HG03280 (cell line): Measurements from ENCODE around the gene THEM4.

Experiments used
- ATAC-seq: cut with Tn5 transposase; IDR thresholded peaks from one replicate; pipeline ENCODE4 v1.9.1; 2021; ENCODE audit warnings: mild to moderate bottlenecking, moderate library complexity; ENCODE audit not compliant: unreplicated experiment

The THEM4 gene

GRCh38 chr1:151909167-151910149 is at the start of gene THEM4:
TSS of gene THEM4 (minus strand) at chr1:151909511. CDS start at chr1:151909458, 53 bp downstream.
- ATAC-seq = peak; percentile 98

DNA sequence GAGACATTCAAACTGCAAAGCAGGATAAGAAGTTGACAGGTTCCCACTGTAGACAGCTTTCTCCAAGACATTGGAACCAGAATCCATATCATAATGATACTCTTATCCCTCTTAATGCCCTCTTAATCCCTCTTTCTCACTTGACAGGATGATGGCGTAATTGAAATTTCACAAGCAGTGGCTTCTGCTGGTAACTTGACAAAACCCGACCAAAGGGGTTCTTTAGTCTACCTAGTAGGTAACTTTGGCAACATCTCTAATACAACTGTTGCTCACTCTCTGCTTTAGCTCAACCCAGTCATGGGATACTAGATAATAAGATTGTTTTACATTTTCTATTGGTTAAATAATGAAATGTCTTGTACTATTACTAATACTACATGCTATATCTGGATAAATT is 49.6 kb upstream of the THEM4 start:
- no peak for ATAC-seq

GRCh38 chr1:151956957-151957497 is 47.7 kb upstream of the THEM4 start:
- no peak for ATAC-seq

DNA sequence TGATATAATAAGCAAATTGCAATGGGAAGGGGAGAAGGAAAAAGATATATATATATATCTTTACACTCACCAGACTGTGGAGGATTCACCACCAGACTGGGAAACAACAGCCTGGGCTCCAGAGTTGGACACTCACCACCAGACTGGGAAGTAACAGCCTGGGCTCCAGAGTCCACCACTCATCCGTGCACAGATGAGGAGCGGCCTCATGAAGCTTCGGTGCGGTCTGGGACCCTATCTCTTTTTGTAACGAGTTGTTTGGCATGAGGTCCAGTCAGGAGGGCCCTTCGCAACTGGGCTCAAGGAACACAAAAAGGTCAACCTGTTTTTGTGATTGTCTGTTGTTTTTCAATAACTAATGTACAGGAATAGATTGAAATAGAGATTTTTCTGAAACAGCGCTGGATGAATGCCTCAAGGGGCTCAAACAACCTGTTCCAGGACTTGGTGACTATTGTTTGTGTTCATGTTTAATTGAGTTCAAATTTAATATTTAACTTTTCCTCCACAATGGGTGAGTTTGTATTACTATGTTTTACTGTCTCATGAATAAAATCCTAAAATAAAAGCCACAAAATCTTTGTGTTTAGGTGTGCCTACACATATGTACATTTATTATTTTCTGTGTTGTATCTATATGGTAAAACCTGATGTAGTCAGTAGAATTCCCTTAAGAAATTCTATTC is 44.2 kb upstream of the THEM4 start:
- no peak for ATAC-seq

GRCh38 chr1:151952811-151953210 is 43.5 kb upstream of the THEM4 start:
- no peak for ATAC-seq

DNA sequence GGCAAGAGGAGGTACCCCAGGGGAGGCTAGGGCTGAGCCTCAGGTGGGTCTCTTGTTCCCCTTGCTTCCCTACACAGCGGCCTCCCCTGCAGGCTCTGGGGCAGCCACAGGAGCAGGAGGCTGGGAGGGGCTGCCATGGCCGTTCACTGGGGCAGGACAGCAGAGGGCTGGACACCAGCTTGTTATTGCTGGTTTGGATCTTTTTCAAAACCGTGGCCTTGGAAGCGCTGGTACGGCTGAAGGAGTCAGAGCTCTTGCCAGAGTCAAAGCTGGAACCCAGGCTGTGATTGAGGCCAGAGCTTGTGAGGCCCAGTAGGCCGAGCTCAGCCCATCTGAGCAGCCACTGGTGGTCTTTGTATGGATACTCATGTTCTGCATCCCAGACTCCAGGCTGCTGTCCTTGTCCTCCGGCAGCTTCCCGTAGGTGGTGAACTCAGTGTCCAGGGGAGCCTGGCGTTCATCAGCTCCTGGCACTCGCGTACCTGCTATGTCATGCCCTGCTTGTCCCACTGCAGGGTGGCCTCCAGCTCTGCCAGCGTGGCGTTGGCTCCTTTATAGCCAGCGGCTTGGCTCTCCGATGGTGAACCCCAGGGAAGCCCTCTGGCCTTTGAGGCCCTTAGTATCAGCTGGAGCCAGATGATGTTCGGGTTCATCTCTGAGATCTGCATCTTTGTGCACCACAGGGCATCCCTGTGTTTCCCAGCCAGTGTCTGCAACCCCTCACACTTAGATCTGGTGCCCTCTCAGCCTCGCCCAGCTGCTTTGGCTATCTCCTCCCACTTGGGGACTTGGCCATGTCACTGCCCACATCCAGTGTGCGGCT is 40.3 kb upstream of the THEM4 start:
- ATAC-seq = no peak

DNA sequence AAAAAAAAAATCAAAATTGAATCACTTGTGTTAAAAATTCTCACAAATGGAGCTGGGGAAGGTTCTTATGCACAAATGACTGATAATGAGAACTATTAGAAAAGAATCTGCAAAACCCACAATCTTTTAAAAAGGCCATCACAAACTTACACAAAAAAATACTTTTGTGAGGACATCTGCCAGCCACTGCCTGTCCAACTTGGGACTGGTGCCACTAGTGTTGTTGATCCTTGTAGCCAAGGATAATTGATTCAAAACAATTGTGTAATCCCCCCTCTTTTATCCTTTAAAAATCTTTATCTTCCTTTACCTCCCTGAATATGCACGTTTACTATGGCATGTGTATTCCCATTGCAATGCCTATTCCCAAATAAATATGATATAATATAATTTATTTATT is 39.2 kb upstream of the THEM4 start:
- ATAC-seq = no peak

- ATAC-seq = no peak
Observed at GRCh38 chr1:151947140-151947539, 37.8 kb upstream of the THEM4 start.

- ATAC-seq = no peak
Observed at GRCh38 chr1:151945725-151946722, 36.7 kb upstream of the THEM4 start.

DNA sequence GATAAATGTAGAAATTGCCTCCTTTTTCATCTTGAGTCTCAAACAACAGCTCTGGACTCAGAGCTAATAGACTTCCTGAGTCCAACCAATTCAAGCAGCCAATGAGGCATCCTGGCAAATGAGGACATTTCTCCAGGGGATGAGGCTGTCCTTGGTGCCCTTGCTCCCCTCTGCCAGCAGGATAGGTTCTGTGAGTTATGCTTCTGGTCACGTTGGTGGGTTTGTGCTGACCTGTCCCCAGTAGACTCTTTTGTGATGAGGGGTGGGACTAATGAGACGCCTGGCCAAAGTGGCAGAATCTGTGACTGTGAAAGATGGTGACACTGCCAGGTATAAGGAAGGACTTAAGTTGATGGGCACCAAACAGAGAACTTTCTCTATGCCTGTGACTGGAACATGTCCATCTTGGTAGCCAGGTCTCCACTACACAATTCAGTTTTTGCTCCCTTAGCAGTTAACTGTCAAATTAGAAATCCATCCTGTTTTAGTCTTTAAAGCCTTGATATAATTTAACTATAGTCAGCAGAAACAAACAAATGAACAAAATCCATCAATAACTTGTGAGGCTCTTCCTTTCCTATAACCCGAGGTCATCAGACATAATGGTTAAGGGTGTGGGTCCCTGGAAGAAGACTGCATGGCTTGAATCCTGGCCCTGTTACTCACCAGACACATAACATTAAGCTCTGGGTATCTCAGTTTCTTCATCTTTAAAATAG is 35.7 kb upstream of the THEM4 start:
- ATAC-seq = no peak

DNA sequence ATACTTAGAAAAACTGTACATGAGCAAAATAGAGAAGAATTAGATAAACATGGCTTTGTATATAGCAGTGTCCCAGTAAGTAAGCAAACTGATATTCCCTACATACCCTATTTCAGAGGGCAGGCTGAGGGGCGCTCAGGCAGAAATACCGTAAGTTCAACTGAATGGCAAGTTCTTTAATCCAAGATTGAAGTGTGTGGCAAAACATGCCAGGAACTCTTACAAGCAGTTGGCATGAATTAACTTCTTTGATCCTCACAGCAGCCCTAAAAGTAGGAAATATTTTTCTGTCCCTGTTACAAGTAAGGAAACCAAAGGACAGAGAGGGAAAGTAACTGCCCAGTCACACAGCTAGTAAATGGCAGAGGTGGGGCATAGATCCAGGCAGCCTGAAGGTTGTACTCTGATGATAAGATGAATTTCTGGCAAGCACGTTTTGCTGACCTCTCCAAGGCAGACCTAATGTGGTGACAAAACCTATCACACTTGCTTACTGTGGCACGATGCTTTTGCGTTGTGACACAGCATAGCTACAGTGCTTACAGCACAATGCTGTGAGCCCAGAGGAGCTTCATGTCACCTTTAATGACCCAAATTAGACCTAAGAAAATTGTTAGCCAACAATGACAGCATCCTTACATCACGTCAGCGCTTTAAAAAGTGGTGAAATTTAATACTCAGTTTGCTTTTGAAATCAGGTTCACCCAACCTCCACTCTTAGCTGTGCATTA is 35.0 kb upstream of the THEM4 start:
- ATAC-seq = no peak

DNA sequence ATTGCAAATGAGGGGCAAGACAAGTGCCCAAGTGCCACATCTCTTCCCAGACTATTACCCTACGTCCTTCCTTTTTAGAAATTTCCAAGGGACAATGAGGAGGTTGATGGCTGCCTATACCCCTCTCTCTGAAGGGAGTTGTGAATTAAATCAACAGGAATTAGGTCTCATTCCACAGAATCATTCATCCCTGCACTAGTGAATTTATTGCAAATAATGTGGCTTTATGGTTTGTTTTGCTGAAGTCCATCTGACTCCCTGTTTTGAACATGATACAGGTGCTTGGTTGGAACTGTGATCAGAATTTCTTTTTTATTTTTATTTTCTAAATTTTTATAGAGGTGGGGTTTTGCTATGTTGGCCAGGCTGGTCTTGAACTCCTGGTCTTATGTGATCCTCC is 34.3 kb upstream of the THEM4 start:
- no peak for ATAC-seq

DNA sequence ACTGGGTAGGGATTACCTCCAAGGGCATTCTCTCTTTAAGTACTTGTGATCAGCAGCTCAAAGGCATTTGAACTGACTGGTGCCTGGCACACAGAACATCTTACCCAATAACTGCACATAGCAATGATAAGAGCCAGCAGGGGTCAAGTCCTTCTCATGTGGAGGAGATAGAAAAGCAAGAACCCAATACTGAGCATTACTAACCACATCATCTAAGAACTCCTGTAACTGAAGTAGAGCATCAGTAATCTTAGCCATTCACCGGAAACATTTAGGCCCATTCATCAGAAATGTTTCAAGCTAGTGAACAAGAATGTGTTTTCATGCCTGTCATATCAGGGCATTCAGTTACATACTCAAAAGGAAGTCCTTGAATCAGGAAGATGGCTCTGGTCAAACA is 33.6 kb upstream of the THEM4 start:
- no peak for ATAC-seq

- no peak for ATAC-seq
Observed at GRCh38 chr1:151940541-151940940, 31.2 kb upstream of the THEM4 start.

GRCh38 chr1:151939779-151940178 is 30.5 kb upstream of the THEM4 start:
- ATAC-seq = no peak

DNA sequence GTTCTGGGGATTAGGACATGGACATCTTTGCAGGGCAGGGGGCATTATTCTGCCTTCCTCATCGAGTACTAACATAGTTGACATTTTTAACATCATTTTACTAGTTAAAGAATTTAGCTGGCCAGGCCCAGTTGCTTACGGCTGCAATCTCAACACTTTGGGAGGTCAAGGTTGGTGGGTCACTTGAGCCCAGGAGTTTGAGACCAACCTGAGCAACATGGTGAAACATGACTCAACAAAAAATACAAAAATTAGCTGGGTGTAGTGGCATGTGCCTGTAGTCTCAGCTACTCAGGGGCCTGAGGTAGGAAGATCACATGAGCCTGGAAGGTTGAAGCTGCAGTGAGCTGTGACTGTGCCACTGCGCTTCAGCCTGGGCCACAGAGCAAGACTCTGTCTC is 29.8 kb upstream of the THEM4 start:
- no peak for ATAC-seq

DNA sequence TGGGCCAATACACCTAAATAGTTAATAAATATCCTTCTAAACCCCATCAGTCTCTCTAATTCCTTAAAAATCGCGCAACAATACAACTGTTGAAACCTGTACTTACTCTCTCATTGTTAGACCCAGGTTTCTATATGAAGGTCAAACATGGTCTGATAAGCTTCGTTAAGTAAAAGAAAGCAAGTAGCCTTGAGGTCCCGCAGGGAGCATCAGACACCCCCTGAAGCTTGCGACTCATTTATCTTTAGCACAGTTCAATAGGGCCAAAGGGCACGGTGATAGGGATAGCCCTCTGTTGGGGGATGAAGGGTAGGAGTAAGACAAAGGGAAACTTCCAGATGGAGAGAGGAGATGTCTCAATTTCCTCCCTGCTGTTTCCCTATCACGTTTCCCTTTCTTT is 27.3 kb upstream of the THEM4 start:
- ATAC-seq = no peak

- ATAC-seq = no peak
Observed at GRCh38 chr1:151935894-151936602, 26.7 kb upstream of the THEM4 start.
